HL-60 (cell line): ENCODE data around the gene CFAP54.

Source experiments
- DNase-seq, 2 experiments: peaks; one replicate each; pipeline ENCODE4 v3.0.0-alpha.2; 2010 to 2020; ENCODE audit warnings: low read depth in 1 of 2, low spot score in 1 of 2
- H3K27ac ChIP-seq: fragments of 250-450 bp; sonication (Bioruptor Pico); replicated peaks from 2 replicates; pipeline ENCODE4 v1.5.1; 2020; ENCODE audit warnings: mild to moderate bottlenecking, moderate library complexity
- H3K27me3 ChIP-seq: fragments of 250-450 bp; sonication (Bioruptor Pico); 2 replicates; pipeline ENCODE4 v1.5.1; 2021; ENCODE audit warnings: mild to moderate bottlenecking, moderate library complexity; ENCODE audit not compliant: insufficient read depth, poor library complexity, severe bottlenecking
- H3K4me3 ChIP-seq: replicated peaks from 2 replicates; pipeline ENCODE4 v1.5.1; 2011; ENCODE audit warnings: mild to moderate bottlenecking, control low read depth, low read length; ENCODE audit not compliant: insufficient read depth
- GABPA ChIP-seq: IDR thresholded peaks from 2 replicates; pipeline ENCODE4 v1.6.1; 2012; ENCODE audit warnings: low read depth
- POLR2AphosphoS5 ChIP-seq: IDR thresholded peaks from 2 replicates; pipeline ENCODE4 v1.6.1; 2012; ENCODE audit warnings: low read depth
- REST ChIP-seq: IDR thresholded peaks from 2 replicates; pipeline ENCODE4 v1.6.1; 2012; ENCODE audit warnings: low read depth; ENCODE audit not compliant: insufficient replicate concordance
- SPI1 ChIP-seq: IDR thresholded peaks from 2 replicates; pipeline ENCODE4 v1.6.1; 2012; ENCODE audit warnings: low read depth, mild to moderate bottlenecking, borderline replicate concordance
- TF ChIP-seq, protein P1 (sequence below): IDR thresholded peaks from one replicate; pipeline ENCODE4 v1.5.1; 2011; ENCODE audit warnings: low read length, control low read depth, inconsistent platforms; ENCODE audit not compliant: insufficient read depth

CFAP54 gene

GRCh38 chr12:96766232-96766631 lies 276.9 kb downstream of the CFAP54 start:
- Histone ChIP-seq H3K4me3 (no peak overlapping the region), H3K27me3 (no peaks in the 10 kb centered on the region), H3K27ac (no peak overlapping the region)
- no peak for DNase-seq
- TF ChIP-seq GABPA (no peak), REST (no peak)

GRCh38 chr12:96769400-96769799 lies 280.0 kb downstream of the CFAP54 start:
- TF ChIP-seq SPI1, result no peak
- no peak for TF ChIP-seq REST
- TF ChIP-seq, protein P1, sequence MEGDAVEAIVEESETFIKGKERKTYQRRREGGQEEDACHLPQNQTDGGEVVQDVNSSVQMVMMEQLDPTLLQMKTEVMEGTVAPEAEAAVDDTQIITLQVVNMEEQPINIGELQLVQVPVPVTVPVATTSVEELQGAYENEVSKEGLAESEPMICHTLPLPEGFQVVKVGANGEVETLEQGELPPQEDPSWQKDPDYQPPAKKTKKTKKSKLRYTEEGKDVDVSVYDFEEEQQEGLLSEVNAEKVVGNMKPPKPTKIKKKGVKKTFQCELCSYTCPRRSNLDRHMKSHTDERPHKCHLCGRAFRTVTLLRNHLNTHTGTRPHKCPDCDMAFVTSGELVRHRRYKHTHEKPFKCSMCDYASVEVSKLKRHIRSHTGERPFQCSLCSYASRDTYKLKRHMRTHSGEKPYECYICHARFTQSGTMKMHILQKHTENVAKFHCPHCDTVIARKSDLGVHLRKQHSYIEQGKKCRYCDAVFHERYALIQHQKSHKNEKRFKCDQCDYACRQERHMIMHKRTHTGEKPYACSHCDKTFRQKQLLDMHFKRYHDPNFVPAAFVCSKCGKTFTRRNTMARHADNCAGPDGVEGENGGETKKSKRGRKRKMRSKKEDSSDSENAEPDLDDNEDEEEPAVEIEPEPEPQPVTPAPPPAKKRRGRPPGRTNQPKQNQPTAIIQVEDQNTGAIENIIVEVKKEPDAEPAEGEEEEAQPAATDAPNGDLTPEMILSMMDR, result no peak
- no peak for TF ChIP-seq POLR2AphosphoS5
- no peak for TF ChIP-seq GABPA
- Histone ChIP-seq H3K27ac (no peak overlapping the region), H3K4me3 (no peak overlapping the region), H3K27me3 (no peaks in the 10 kb centered on the region)
- no peak for DNase-seq

DNA sequence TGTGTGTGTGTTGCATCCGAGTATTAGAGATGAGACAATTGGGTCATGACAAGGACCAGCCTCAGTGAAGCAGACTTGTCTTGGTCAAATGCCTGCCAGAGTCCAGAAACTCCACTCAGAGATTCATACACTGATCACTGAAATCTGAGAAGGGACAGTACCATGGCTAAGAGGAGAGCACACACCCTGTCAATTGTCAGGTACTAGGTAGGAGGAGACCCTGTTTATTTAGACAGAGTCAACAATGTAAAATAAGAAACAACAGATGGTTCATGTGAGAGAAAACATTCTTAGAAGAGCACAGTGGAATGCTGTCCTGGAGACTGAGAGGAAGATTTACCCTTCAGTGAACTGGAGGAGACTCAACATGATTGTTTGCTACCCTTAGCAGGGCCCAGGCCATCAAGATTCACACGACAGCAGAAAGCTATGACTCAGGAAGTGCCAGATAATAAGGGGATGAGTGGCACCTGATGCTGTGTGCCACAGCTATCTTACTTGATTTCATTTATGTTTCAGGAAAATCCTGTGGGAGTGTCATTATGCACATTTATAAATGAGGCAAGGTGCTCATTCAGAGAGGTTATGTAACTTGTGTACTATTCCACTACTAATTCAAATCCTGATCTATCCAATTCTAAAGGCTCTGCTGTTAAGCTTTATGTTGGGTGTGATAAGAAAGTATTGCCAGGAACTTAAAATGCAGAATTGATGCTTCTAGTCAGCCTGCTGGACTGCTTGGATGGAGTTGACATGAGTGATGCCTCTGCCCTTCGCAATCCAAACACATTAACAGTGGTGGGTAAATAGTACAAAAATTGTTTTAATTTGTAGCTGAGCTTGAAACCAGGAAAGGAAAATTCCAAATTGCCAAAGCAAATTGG lies 281.1 kb downstream of the CFAP54 start:
- DNase-seq, result no peak
- no peak for TF ChIP-seq SPI1
- TF ChIP-seq, protein P1, result no peak
- TF ChIP-seq POLR2AphosphoS5, result no peak
- TF ChIP-seq GABPA, result no peak
- no peak for TF ChIP-seq REST
- Histone ChIP-seq H3K27ac (no peak overlapping the region), H3K4me3 (no peak overlapping the region), H3K27me3 (no peaks in the 10 kb centered on the region)
